Activated T-cell treated with anti-CD3 and anti-CD28 coated beads, Interleukin-2, amount 50 U/mL, for 24 hours (primary cell): ENCODE measurements around the gene AKR7A3.
"Not testable (repeated sequence)": the region's sequence is repeated elsewhere in the genome, so short reads cannot be mapped to it uniquely, and the experiment has no call there.

ENCODE experiments used
- DNase-seq: peaks from one replicate; pipeline ENCODE4 v3.0.0-alpha.2; 2020
- H3K27ac Mint-ChIP-seq: 2 replicates; pipeline ENCODE4 v1.8.0; 2020; ENCODE audit warnings: mild to moderate bottlenecking, mixed read lengths
- H3K27me3 Mint-ChIP-seq: 2 replicates; pipeline ENCODE4 v1.8.0; 2020; ENCODE audit warnings: mixed read lengths
- H3K36me3 Mint-ChIP-seq: 2 replicates; pipeline ENCODE4 v1.8.0; 2020; ENCODE audit warnings: low read depth, mixed read lengths
- H3K4me1 Mint-ChIP-seq: 2 replicates; pipeline ENCODE4 v1.8.0; 2020; ENCODE audit warnings: low read depth, mixed read lengths
- H3K4me3 Mint-ChIP-seq: 2 replicates; pipeline ENCODE4 v1.8.0; 2020; ENCODE audit warnings: mild to moderate bottlenecking, moderate library complexity, mixed read lengths
- H3K9me3 Mint-ChIP-seq: 2 replicates; pipeline ENCODE4 v1.8.0; 2020; ENCODE audit warnings: mixed read lengths

The AKR7A3 gene

DNA sequence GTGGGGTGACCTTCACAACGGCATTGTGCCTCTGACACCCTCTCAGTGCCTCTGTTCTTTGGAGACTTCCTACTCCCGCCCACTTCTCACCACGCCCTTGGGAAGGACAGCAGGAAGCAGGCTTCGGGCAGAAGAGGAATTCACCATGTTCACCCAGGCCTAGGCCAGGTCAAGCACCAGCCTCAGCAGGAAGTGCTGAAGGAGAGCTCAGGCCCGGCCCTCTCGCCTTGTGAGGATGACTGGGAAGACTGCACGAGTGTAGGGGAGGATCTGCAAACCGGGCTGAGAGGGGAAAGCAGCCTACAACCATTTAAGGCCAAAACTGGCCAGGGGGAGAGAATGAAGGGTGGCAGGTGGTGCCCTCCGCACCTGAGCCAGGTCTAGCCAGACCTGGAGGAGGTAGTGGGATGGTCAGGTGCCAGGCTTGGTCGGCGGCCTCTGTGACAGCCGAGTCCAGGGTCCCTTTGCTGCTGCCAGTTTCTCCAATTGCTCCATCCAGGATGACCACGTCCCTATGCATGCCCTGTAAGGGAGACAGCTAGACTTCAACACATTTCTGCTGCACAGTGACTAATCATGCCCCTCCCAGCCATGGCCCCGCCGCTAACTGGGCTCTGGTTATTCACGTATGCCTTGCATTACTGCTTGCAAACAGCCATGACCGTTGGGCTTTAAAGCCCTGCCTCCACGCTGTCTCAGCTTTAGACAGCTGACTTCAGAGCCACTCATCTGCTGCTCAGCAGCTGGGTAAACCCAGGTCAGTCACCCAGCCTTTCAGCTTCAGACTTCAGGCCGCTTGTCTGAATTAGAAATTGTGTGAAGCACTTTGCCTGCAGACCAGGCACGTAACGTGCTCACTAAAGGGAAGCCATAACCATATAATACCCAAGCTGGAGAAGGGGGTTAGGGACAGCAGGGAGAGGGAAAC, 28.1 kb downstream of the AKR7A3 start:
- no peak for DNase-seq
- H3K27ac Mint-ChIP-seq = no peak overlapping the region
- no peak overlapping the region for H3K4me3 Mint-ChIP-seq
- H3K27me3 Mint-ChIP-seq = no peaks in the 10 kb centered on the region
- H3K36me3 Mint-ChIP-seq = peaks cover 55% of the 10 kb centered on the region
- peaks cover 26% of the 10 kb centered on the region for H3K4me1 Mint-ChIP-seq
- no peaks in the 10 kb centered on the region for H3K9me3 Mint-ChIP-seq

DNA sequence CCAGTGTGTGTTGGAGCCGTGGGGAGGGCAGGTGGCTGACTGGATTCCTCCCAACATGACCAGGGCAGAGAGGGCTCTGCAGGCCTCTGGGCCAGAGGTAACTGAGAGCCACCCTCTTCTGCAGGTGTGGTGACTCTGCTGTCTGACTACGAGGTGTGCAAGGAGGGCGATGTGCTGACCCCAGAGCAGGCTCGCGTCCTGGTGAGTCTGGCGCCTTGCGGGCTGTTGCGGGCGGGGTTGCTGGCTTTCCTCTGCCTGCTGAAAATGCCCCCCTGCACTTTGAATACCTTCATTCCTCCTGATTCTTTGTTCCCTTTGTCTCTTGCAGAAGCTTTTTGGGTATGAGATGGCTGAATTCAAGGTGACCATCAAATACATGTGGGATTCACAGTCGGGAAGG, 30.2 kb downstream of the AKR7A3 start:
- Mint-ChIP-seq H3K9me3 (no peaks in the 10 kb centered on the region), H3K4me1 (peaks cover 44% of the 10 kb centered on the region), H3K27ac (peak overlapping the region; percentile 93), H3K27me3 (no peaks in the 10 kb centered on the region), H3K36me3 (peaks cover 76% of the 10 kb centered on the region), H3K4me3 (no peak overlapping the region)
- DNase-seq = no peak

DNA sequence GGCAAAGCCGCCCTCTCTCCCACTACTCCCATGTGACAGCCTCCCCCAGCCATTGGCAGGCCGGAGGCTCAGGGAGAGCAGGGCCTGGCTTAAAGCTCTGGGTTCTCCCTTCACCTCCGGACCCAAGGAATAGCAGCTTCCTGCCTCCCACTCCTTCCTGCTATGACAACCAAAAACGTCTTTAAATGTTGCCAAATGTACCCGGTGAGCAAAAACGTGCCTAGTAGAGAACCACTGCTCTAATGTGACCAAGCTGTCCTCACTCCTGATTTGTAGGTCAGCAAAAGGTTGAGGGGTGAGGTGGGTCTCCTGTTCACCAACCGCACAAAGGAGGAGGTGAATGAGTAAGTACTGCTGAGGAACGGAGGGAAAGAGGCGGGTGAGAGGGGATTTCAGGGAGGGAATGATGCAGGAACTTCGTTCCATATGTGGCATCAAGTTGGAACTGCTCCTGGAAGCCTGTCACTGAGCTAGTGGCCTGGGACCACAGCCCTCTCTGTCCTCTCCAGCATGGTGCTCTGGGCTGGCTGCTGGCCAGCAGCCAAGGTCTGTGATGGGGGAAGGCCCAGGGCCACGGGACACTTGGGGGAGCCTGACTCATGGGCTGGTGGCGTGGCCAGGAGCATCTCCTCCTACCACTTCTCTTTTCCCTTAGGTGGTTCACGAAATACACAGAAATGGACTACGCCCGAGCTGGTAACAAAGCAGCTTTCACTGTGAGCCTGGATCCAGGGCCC, 31.2 kb downstream of the AKR7A3 start:
- H3K27me3 Mint-ChIP-seq = no peaks in the 10 kb centered on the region
- no peaks in the 10 kb centered on the region for H3K9me3 Mint-ChIP-seq
- H3K4me1 Mint-ChIP-seq = peaks cover 50% of the 10 kb centered on the region
- DNase-seq = no peak
- peak overlapping the region; percentile 34 for H3K4me3 Mint-ChIP-seq
- peak overlapping the region; percentile 93 for H3K27ac Mint-ChIP-seq
- H3K36me3 Mint-ChIP-seq = peaks cover 85% of the 10 kb centered on the region

DNA sequence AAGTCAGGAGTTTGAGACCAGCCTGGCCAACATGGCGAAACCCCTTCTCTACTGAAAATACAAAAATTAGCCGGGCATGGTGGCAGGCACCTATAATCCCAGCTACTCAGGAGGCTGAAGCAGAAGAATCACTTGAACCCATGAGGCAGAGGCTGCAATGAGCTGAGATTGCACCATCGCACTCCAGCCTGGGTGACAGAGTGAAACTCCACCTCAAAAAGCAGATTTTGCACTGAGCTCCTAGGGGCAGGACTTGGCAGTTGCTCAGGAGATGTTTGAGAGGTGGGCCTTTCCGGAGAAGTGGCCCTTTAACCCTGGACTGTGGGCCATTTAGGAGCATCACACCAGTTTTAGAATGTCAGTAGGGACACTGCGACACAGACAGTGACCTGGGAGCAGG, 32.3 kb downstream of the AKR7A3 start:
- DNase-seq, H3K27me3 Mint-ChIP-seq, H3K9me3 Mint-ChIP-seq: not testable (repeated sequence)
- Mint-ChIP-seq H3K4me1 (peaks cover 50% of the 10 kb centered on the region), H3K27ac (peak overlapping the region; percentile 93), H3K4me3 (peak overlapping the region; percentile 34), H3K36me3 (peaks cover 94% of the 10 kb centered on the region)

DNA sequence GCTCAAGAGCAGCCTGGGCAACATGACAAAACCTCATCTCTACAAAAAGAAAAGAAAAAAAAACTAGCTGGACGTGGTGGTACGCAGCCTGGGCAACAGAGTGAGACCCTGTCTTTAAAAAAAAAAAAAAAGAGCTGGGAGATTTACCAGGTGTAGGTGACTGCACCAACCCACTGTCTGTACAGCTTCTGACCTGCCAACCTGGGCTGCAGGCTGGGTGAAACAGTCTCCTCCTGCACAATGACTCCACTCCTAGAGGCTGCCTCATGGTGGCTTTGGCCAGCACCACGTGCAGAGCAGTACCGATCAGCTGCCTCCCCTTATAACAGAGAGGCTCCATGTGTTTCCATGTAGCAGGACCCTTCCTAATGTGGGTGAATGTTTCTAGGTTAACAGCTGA, 33.3 kb downstream of the AKR7A3 start:
- peak overlapping the region; percentile 99 for H3K27ac Mint-ChIP-seq
- H3K36me3 Mint-ChIP-seq = peaks cover 98% of the 10 kb centered on the region
- H3K4me1 Mint-ChIP-seq = peaks cover 56% of the 10 kb centered on the region
- no peak for DNase-seq
- no peaks in the 10 kb centered on the region for H3K27me3 Mint-ChIP-seq
- no peak overlapping the region for H3K4me3 Mint-ChIP-seq
- no peaks in the 10 kb centered on the region for H3K9me3 Mint-ChIP-seq

DNA sequence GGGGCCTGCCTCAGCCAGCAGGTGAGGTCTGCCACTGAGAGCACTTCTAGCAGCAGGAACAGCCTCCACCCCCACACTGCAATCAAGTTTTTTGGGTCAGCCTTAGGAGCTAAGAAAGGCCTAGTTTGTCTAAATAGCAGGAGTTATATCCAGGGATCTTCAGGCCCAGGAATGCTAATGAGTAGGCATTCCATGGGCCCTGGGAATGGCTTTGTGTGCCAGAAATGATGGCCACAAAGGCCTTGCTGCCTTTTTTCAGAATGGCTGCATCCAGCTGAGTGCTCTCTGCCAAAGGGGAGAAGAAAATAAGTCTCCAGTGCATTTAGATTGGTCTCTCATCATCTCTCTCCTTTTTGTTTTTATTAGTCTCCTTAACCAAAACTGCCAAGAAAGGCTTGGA, 34.2 kb downstream of the AKR7A3 start:
- Mint-ChIP-seq H3K27ac (peak overlapping the region; percentile 99), H3K9me3 (no peaks in the 10 kb centered on the region), H3K4me1 (peaks cover 59% of the 10 kb centered on the region), H3K36me3 (peaks cover 95% of the 10 kb centered on the region), H3K4me3 (peak overlapping the region; percentile 99), H3K27me3 (no peaks in the 10 kb centered on the region)
- no peak for DNase-seq

DNA sequence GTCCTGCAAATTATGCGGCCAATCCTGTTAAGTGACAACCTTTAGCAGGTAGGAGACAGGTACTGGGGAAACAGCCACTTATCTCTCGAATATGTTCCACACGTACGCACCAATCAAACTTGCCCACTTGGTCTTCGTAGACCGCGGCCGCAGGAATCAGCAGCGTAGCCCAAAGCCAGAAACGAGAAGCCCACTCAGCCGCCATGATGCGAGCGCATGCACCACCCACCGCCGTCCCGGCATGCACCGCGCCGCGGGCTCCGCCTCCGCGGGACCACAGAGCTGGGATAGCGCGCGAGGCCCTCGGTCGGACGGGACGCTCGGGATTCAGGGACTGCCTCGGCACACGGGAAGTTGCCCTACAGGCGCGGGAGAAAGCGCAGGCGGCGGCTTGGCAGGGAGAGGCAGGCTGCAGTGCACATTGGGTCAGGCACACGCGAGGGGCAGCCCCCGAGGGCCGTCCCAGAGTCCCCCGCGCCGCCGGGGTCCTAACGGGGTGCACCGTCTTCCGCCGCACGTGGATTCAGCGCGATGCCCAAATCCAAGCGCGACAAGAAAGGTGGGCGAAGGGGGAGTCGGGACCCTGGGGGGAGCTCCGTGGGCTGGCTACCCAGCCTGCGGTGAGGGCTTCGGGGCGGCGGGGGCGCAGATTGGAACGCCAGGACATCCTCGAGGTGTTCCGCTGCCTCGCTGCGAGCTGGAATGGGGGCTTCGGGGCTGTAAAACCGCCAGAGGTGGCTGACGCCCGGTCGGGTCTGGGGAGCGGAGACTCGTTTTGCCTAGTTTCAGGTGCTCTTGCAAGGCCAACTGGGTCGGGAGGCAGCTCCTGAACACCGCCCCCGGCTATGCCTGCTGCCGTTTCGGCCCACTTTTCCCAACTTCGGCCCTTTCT, 37.0 kb downstream of the AKR7A3 start, which contains the start of the genes EMC1 and MRTO4:
Gene EMC1 (minus strand): TSS at position 220 of the 892 bp plus-strand sequence. CDS start 15 bp downstream, at position 205.
Gene MRTO4 (plus strand): TSS at position 501 of the 892 bp plus-strand sequence. CDS start 31 bp downstream, at position 532.
- H3K27me3 Mint-ChIP-seq = no peaks in the 10 kb centered on the region
- peaks cover 49% of the 10 kb centered on the region for H3K4me1 Mint-ChIP-seq
- H3K9me3 Mint-ChIP-seq = no peaks in the 10 kb centered on the region
- peak; percentile 97 for DNase-seq
- peaks cover 85% of the 10 kb centered on the region for H3K36me3 Mint-ChIP-seq
- peak within 1 kb of the TSS; percentile 99 for H3K27ac Mint-ChIP-seq
- H3K4me3 Mint-ChIP-seq = peak within 1 kb of the TSS; percentile 99

DNA sequence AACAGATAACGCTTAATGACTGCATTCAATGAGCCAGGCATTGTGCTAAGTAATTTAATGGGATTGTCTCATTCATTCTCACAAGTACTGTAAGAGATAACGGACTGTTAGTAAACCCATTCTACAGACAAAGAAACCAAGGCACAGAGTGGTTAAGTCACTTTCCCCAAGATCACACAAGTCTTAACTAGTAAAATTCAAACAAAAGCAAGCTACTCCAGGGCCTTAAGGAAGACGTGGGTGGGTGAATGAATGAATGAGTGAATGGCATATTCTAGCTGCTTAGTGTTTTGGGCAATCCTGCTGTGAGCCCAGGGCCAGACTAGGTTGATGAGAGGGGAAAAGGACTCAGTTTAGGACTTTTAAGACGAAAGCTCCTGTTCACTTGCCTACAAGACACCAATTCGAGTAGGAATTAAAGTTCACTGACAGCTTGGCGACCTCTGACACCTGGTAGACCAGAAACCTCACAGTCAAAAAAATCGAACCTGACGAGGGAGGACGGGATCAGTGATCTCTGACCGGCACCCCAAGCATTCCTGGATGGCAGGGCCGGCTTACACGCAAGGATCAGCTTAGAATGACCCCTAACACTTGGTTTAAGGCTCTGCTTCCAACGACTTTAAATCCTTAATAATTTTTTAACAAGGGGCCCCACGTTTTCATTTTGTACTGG, 37.8 kb downstream of the AKR7A3 start:
- Mint-ChIP-seq H3K9me3 (no peaks in the 10 kb centered on the region), H3K4me3 (peak overlapping the region; percentile 99), H3K27me3 (no peaks in the 10 kb centered on the region), H3K36me3 (peaks cover 80% of the 10 kb centered on the region), H3K27ac (peak overlapping the region; percentile 99), H3K4me1 (peaks cover 42% of the 10 kb centered on the region)
- peak; percentile 43 for DNase-seq

DNA sequence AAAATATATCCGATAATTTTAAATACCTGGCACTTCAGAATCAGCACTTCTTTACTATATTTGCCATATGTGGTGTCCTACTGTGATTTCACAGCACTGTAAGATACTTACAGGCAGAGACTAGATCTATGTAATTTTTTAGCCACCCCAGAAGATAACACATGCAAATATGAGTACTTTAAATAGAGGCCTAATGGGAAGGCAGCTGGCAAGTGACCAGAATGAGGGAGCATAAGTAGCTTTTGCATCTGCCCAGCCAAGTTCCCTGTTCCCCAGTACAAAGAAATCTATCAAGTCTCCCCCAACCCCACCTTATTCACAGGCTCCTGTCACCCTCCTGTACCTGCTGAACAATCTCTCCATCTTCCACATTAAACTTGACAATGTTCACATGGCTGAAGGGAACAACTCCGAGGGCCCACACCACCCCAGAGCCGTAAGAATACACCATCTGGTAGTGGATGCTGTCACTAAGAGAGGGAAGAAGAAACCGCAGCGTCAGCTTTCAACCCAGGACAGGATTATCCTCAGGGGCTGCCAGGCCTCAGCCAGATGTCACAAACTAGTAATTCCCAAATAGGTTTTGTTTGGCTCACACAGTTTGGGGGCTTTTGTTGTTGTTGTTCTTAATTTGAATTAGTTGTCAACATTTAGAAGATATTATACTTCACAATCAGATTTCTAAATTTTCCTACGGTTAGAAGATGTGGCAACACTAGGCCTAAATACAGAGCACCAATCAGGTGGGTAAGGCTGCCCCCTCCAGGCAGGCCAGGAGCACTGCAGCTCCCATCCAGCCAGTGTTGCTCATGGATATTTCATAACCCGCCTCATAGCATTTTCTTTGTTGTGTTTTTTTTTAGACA, 47.7 kb downstream of the AKR7A3 start:
- H3K4me1 Mint-ChIP-seq = no peaks in the 10 kb centered on the region
- DNase-seq = peak; percentile 77
- peak overlapping the region; percentile 47 for H3K27ac Mint-ChIP-seq
- no peak overlapping the region for H3K4me3 Mint-ChIP-seq
- no peaks in the 10 kb centered on the region for H3K9me3 Mint-ChIP-seq
- no peaks in the 10 kb centered on the region for H3K27me3 Mint-ChIP-seq
- H3K36me3 Mint-ChIP-seq = peaks cover 95% of the 10 kb centered on the region

DNA sequence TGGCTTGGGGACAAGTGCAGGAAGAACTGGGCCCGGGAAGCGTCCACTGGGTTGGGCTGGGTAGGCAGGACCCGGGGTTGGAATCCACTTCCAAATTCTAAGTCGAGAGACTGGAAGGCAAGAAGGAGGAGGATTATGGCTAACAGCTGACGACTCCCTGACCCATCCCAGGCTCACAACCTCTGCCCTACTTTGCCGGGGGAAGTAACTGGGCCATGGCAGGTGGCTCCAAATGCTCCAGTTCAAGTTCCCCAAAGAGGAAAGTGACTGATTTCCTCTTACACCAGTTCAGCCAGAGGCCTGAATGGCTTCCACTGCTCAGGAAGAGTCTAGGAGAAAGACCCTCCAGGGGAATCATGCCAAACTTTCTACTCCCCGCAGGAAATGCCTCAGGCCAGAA, 48.7 kb downstream of the AKR7A3 start:
- Mint-ChIP-seq H3K36me3 (peaks cover 95% of the 10 kb centered on the region), H3K27ac (peak overlapping the region; percentile 50), H3K4me3 (no peak overlapping the region), H3K4me1 (no peaks in the 10 kb centered on the region), H3K9me3 (no peaks in the 10 kb centered on the region), H3K27me3 (no peaks in the 10 kb centered on the region)
- DNase-seq = no peak

DNA sequence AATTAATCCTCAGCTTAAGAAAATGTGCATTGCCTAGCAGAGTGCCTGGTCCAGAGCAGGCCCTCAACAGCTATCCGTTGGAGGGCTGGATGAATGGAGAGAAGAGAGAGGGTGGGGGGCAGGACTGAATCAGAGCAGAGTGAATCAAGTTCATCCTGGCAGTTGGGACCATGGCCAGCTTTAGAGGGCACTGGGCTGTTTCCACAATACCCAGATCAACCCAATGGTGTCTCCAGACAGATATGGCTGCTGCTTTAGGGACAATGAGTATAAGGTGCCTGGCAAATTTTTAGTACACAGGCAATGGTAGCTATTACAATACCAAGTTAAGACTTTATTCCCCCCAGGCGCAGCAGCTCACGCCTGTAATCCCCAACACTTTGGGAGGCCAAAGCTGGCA, 54.3 kb downstream of the AKR7A3 start:
- no peak overlapping the region for H3K4me3 Mint-ChIP-seq
- H3K27me3 Mint-ChIP-seq = no peaks in the 10 kb centered on the region
- no peaks in the 10 kb centered on the region for H3K4me1 Mint-ChIP-seq
- H3K36me3 Mint-ChIP-seq = peaks cover 94% of the 10 kb centered on the region
- H3K9me3 Mint-ChIP-seq = no peaks in the 10 kb centered on the region
- DNase-seq = no peak
- H3K27ac Mint-ChIP-seq = no peak overlapping the region
